HG03025 (cell line): ENCODE measurements around the gene GSTA5.
"Not testable (repeated sequence)": the region's sequence is repeated elsewhere in the genome, so short reads cannot be mapped to it uniquely, and the experiment has no call there.

Source experiments
- ATAC-seq: cut with Tn5 transposase; IDR thresholded peaks from one replicate; pipeline ENCODE4 v1.9.1; 2021; ENCODE audit warnings: mild to moderate bottlenecking, moderate library complexity; ENCODE audit not compliant: unreplicated experiment, low FRiP score

The GSTA5 gene

DNA sequence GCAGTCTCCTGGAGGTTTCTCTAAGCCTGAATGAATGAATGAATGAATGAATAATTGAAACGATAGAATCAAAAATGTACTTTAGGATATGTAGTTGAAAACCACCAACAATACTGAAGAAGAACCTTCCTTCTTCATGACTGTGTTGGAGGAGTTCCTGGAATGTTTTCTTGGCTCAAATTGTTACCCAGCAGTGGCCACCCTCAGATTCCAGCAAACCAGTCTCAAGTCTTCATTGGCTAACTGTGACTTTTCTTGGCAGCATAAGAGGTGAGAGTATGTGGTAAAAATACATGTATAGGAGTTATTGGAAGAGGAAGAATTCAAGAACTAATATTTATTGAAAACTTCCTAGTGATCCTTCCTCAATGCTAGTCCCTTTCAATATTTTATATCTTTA is 41.3 kb downstream of the GSTA5 start:
- not testable (repeated sequence) for ATAC-seq

DNA sequence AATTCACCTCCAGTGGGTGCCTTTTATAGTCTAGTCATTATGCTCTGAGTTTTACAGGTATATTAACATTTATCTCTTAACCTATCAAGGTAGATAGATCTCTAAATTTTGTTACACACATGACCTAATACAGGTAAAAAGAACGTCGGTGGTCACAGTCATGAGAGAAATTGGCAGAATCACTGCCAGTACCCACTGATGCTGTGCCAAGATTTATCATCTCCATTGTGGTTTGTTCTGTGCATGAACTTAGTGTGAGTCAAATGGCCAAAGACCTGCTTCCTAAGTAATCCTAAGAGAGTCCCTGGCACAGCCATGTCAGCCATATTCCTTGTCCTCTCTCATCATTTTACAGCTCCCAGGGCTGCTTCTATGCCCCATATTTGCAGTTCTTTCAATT is 46.2 kb downstream of the GSTA5 start:
- not testable (repeated sequence) for ATAC-seq

DNA sequence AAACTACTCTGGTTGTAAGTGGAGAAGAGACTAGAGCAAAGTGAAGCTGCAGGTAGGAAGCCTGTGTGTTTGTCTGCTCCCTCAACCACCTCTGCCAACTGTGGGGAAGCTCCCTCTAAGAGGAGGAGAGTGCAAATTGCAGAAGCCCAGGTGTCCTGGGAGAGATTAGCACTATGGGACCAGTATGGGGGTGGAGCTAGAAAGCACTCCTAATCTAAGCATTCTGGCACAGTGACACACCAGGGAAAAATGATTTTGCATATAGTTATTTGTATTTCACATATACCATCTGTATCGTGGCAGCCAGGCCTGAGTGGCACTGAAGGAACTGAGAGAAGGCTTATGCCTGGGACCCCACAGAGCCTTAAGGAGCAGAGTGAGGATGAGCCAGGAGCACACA is 49.8 kb downstream of the GSTA5 start:
- no peak for ATAC-seq

DNA sequence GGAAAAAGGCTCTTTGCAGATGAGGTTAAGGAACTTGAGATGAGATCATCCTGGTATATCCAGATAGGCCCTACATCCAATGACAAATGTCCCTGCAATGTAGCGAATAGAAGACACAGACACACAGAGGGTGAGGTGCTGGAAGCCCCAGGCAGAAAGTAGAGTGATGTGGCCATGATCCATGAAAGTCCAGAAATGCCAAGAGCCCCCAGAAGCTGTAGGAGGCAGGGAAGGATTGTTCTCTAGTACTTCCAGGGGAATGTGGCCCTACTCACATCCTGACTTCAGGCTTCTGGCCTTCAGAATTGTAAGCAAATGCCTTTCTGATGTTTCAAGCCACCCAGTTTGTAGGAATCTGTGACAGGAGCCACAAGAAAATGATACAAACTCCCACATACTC is 51.0 kb downstream of the GSTA5 start:
- ATAC-seq, result not testable (repeated sequence)

DNA sequence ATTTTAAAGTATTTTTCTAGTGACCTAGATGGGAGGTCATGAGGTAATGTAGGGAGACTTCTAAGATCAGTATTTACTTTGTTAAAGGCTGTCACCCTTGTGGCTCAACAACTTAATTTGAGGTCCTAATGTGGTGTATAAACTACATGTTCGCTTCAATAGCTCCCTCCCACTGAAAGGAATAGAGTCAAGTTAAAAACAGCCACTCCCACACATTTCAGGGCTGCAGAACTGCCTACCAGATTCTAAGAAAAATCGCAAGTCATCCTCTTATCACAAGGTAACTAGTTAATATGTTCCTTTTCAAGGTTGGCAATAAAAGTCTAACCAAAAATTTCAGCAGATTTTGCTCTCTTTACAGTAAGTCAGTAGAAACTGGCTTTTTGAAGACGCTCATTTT is 52.1 kb downstream of the GSTA5 start:
- ATAC-seq, result no peak

DNA sequence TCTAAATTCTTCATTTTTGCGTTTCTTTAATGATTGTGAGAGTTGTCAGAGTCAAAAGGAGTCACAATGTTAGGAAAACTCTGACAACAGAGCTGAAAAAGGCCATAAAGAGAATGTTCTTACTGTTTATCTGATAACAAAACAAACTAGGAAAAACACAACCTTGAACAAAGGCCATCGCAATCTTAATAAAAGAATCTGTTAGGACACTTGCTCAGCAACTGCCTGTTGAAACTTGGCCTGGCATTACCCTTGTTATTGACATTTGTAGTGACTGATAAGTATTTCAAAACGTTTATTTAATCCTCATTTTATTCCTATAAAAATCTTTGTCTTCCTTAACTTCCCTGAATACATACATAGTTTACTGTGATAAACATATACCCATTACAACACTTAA is 52.7 kb downstream of the GSTA5 start:
- ATAC-seq, result no peak

DNA sequence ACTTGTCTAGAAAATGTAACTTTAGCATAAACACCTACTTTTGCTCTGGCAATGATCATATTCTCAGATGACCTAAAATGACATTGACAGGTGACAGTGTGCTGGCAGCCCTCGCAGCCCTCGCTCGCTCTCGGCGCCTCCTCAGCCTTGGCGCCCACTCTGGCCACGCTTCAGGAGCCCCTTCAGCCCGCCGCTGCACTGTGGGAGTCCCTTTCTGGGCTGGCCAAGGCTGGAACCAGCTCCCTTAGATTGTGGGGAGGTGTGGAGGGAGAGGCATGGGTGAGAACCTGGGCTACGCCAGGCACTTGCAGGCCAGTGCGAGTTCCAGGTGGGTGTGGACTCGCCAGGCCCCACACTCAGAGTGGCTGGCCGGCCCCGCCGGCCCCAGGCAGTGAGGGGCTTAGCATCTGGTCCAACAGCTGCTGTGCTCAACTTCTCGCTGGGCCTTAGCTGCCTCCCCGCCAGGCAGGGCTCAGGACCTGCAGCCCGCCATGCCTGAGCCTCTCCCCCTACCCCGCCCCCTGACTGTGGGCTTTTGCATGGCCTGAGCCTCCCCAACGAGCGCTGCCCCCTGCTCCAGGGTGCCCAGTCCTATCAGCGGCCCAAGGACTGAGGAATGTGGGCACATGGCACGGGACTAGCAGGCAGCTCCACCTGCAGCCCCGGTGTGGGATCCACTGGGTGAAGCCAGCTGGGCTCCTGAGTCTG is 54.2 kb downstream of the GSTA5 start:
- no peak for ATAC-seq

DNA sequence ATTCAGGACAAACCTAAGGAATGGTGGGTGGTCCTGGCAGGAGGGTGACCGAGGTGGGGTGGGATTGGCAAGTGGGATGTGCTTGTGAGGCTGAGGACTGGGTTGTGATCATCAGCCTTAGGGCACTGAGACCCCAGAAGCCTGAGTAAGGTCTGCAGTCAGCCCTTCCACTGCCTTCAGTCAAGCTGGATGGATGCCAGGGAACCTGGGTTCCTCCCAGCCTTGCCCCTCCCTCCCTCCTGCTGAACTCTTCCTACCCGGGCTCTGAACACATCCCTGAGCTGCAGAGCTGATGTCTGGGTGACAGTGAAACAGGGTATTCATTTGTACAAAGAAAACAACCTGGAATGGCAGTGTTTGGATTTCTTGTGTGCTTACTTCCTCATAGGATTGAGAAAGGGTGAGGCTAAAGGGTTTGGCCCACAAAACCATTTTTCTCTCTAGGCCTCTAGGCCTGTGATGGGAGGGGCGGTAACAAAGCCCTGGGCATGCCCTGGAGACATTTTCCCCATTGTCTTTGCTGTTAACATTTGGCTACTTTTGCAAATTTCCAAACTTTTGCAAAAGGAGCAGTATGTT is 57.8 kb downstream of the GSTA5 start:
- not testable (repeated sequence) for ATAC-seq

DNA sequence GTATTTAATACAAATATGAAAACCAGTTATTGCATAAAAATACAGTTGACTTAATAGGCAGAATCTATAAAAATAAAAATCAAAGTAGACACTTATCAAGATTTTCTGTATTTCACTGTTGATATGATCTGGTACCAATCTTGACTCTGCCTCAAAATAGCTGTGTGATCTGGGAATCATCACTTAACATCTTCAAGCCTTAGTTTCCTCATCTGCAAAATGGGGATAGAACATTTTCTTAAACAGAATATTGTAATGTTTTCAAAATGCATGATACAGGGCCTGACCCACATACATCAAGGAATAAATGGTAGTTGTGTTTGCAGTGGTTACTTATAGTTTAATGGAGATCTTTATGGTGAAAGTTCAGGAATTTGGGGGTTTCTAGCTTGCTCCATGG is 58.4 kb downstream of the GSTA5 start:
- not testable (repeated sequence) for ATAC-seq
